Brain microvascular endothelial cell (primary cell): ENCODE data around the gene NTN4.

Experiments
- DNase-seq: peaks from one replicate; pipeline ENCODE4 v3.0.0-alpha.2; 2020
- H3K27ac ChIP-seq: fragments of 250-450 bp; sonication (Bioruptor Pico); 2 replicates; pipeline ENCODE4 v1.5.1; 2020; ENCODE audit warnings: mild to moderate bottlenecking, moderate library complexity
- H3K27me3 ChIP-seq: fragments of 250-450 bp; sonication (Bioruptor Pico); replicated peaks from 2 replicates; pipeline ENCODE4 v1.5.1; 2020; ENCODE audit warnings: mild to moderate bottlenecking
- H3K36me3 ChIP-seq: fragments of 250-450 bp; sonication (Bioruptor Pico); replicated peaks from 2 replicates; pipeline ENCODE4 v1.5.1; 2020; ENCODE audit warnings: mild to moderate bottlenecking
- H3K4me3 ChIP-seq: 2 replicates; pipeline ENCODE4 v1.5.1; 2011; ENCODE audit warnings: low read depth, mild to moderate bottlenecking, control low read depth, low read length, moderate library complexity
- in situ Hi-C: cut with HindIII; loops from 2 replicates; pipeline ENCODE4 v1.10.0; 2017; ENCODE audit warnings: low sequenced_read_pairs, low pct_ligation_motif_present
- TF ChIP-seq, protein P1 (sequence below): IDR thresholded peaks from 2 replicates; pipeline ENCODE4 v1.5.1; 2011; ENCODE audit warnings: low read depth, mild to moderate bottlenecking, moderate library complexity, low read length, control low read depth, inconsistent platforms; ENCODE audit errors: missing control alignments

Gene NTN4

DNA sequence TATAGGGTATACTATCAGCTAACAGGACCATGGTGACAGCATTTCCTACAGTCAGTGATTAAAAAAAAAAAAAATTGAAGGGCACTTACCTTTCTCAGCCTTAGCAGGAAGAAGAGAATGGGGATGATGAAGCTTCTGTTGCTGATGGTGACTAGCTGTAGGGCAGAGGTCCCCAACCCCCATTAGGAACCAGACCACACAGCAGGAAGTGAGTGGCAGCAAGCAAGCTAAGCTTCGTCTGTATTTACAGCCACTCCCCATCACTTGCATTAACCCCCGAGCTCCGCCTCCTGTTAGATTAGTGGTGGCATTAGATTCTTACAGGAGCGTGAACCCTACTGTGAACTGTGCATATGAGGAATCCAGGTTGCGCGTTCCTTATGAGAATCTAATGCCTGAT, 148.0 kb downstream of the NTN4 start:
- Histone ChIP-seq H3K4me3 (no peak overlapping the region), H3K27me3 (no peaks in the 10 kb centered on the region), H3K36me3 (no peaks in the 10 kb centered on the region), H3K27ac (no peak overlapping the region)
- no peak for DNase-seq
- in situ Hi-C loops: no loop called here
- TF ChIP-seq, protein P1, sequence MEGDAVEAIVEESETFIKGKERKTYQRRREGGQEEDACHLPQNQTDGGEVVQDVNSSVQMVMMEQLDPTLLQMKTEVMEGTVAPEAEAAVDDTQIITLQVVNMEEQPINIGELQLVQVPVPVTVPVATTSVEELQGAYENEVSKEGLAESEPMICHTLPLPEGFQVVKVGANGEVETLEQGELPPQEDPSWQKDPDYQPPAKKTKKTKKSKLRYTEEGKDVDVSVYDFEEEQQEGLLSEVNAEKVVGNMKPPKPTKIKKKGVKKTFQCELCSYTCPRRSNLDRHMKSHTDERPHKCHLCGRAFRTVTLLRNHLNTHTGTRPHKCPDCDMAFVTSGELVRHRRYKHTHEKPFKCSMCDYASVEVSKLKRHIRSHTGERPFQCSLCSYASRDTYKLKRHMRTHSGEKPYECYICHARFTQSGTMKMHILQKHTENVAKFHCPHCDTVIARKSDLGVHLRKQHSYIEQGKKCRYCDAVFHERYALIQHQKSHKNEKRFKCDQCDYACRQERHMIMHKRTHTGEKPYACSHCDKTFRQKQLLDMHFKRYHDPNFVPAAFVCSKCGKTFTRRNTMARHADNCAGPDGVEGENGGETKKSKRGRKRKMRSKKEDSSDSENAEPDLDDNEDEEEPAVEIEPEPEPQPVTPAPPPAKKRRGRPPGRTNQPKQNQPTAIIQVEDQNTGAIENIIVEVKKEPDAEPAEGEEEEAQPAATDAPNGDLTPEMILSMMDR: no peak

DNA sequence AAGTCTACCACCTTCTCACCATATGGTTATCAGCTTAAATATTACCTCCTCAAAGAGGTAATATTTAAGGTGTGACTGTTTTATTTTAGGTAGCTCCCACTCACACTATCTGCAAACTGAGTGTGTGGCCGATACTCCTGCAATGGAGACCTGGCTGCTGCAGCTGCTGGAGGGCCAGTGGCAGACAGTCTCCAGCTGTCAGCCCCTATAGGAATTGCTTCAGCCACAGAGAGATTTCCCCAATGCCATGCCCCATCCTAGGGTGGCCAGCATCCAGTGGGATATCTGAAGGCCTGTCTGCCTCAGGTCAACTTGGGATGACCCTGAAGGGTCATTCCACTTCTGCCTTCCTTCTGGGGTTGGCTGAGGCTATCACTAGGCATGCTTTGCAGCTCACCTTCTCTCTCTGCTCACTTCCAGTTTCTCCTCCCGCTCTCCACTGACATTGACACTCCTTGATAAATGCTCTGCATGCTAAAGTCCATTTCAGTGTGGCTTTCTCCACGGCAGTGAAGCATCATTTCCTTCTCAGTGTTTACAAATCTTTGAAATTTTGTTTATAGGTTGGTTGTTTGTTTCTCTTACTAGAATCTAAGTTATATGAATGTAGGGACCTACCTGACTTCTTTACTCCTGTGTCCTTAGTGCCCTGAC, 149.1 kb downstream of the NTN4 start:
- no peak for DNase-seq
- Histone ChIP-seq H3K4me3 (no peak overlapping the region), H3K27ac (no peak overlapping the region), H3K36me3 (no peaks in the 10 kb centered on the region), H3K27me3 (no peaks in the 10 kb centered on the region)
- in situ Hi-C loops: no loop called here
- TF ChIP-seq, protein P1: no peak

DNA sequence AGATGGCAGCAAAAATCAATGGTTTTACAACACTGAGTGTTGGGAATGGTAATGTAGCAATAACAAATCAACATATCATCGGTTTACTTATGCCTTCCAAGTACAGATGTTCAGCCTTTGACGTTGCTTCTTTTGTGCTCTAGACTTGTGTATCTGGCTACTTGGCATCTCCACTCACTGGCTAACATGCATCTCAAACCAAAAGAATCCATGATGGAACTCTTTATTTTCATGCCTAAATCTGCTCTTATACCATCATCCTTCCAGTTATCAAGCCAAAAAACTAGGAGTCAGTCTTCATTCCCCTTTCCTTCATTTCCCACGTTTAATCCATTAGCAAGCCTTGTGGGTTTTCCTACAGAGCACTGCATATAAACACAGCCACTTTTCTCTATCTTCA, 150.0 kb downstream of the NTN4 start:
- no peak overlapping the region for H3K27ac ChIP-seq
- H3K4me3 ChIP-seq: no peak overlapping the region
- H3K36me3 ChIP-seq: no peaks in the 10 kb centered on the region
- in situ Hi-C loops: no loop called here
- DNase-seq: no peak
- TF ChIP-seq, protein P1: no peak
- H3K27me3 ChIP-seq: no peaks in the 10 kb centered on the region

DNA sequence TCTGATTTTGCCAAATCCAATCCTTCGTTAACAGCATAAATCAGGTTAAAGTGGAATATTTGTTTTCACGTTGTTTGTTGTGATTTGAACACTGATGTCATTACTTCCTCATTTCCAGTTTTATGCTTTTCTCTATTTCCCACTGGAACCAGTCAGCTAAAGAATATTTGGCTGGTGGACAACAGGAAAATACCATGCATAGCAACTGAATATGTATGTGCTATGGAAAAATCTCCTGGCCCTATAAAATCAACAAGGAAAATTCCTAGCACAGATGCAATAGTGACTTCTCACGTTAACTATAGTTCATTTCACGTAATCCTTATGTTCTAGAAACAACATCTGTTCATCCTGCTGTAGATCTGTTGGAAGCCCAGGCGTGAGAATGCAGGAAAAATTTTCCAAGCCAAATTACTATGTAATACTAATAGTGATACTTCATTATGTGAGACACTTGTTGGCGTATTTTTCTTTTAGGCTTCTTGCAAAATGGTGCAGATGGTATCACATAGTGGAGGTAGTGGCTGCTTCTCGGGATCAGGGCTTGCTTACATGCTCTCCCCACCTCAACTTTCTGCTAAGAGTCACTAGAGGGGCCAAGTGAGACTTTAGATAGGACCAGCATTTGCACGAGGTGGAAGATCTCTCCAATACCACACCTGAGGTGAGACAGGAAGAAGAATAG, 153.0 kb downstream of the NTN4 start:
- no peaks in the 10 kb centered on the region for H3K27me3 ChIP-seq
- TF ChIP-seq, protein P1: no peak
- in situ Hi-C loops: no loop called here
- peak overlapping the region; percentile 87 for H3K27ac ChIP-seq
- H3K36me3 ChIP-seq: no peaks in the 10 kb centered on the region
- DNase-seq: peak; percentile 85
- no peak overlapping the region for H3K4me3 ChIP-seq

DNA sequence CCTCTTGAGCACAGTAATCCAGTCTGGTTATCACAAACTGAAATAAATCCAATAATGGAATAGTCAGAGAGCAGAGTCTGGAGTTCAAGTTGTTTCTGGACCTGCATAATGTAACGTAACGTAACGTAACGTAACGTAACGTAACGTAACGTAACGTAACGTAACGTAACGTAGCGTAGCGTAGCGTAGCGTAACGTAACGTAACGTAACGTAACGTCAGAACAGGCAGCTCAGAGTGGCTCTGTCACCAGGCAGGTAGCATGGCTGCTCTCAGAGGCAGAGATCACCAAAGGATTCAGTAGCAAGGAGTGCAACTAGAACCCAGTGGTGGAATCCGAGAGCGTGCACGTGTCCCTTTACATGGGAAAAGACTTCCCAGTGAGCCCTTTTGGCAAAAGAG, 153.6 kb downstream of the NTN4 start:
- TF ChIP-seq, protein P1: no peak
- Histone ChIP-seq H3K4me3 (no peak overlapping the region), H3K27ac (peak overlapping the region; percentile 83), H3K27me3 (no peaks in the 10 kb centered on the region), H3K36me3 (no peaks in the 10 kb centered on the region)
- no peak for DNase-seq
- in situ Hi-C loops: no loop called here
